ENCODE measurements around the gene MIPEP.

MIPEP gene

GRCh38 chr13:23695711-23696464 lies 193.3 kb downstream of the MIPEP start:
- no peak for TF ChIP-seq CTCF (IDR thresholded peaks at IDR 0.05)

GRCh38 chr13:23695196-23695595 lies 194.0 kb downstream of the MIPEP start:
- no peak for TF ChIP-seq CTCF (IDR thresholded peaks at IDR 0.05)

- TF ChIP-seq CTCF (IDR thresholded peaks at IDR 0.05): no peak
Observed at GRCh38 chr13:23692816-23693215, 196.4 kb downstream of the MIPEP start.

GRCh38 chr13:23690668-23691067 lies 198.5 kb downstream of the MIPEP start:
- no peak for TF ChIP-seq CTCF (IDR thresholded peaks at IDR 0.05)

GRCh38 chr13:23688336-23688735 lies 200.9 kb downstream of the MIPEP start:
- no peak for TF ChIP-seq CTCF (IDR thresholded peaks at IDR 0.05)

GRCh38 chr13:23687614-23688013 lies 201.6 kb downstream of the MIPEP start:
- TF ChIP-seq CTCF (IDR thresholded peaks at IDR 0.05): no peak

- no peak for TF ChIP-seq CTCF (IDR thresholded peaks at IDR 0.05)
Observed at GRCh38 chr13:23686948-23687347, 202.3 kb downstream of the MIPEP start.

GRCh38 chr13:23685416-23685815 lies 203.8 kb downstream of the MIPEP start:
- no peak for TF ChIP-seq CTCF (IDR thresholded peaks at IDR 0.05)

Data from LNCAP (cell line).